H1 (cell line): ENCODE results near the gene SLC26A11. TPM values are rescaled to one million over a fixed set of nuclear protein-coding genes. Genes with fewer than 3 reads are reported as not detected.

ENCODE experiments used
- CTCF ChIA-PET: fragments of 300-600 bp; sonication (Branson Sonifier 250); formaldehyde crosslinking; loops from one replicate; lab custom pipeline; 2021; ENCODE audit not compliant: partially characterized antibody; lab: Charles Lee
- POLR2A ChIA-PET: fragments of 300-600 bp; sonication (Branson Sonifier 250); formaldehyde crosslinking; loops from one replicate; lab custom pipeline; 2021; ENCODE audit warnings: inconsistent platforms; ENCODE audit not compliant: partially characterized antibody; lab: Charles Lee
- DNase-seq, 2 experiments: peaks; one replicate each; pipeline versions ENCODE4 v3.0.0 to v3.0.0-alpha.2; 2010 to 2022; ENCODE audit warnings: low spot score in 2 of 2, low read depth in 1 of 2, mixed read lengths in 1 of 2
- FAIRE-seq: peaks from 2 replicates; lab custom pipeline; 2011; peaks lifted over from hg19 to GRCh38; lab: Jason Lieb, UNC
- H2AFZ ChIP-seq: 2 replicates; pipeline ENCODE4 v1.8.1; 2012; ENCODE audit warnings: low read length, inconsistent platforms
- H2AK5ac ChIP-seq: 2 replicates; pipeline ENCODE4 v1.6.1; 2013; ENCODE audit warnings: low read depth, low read length
- H2BK120ac ChIP-seq: replicated peaks from 2 replicates; pipeline ENCODE3; 2013; ENCODE audit warnings: low read depth, low read length, inconsistent platforms
- H2BK12ac ChIP-seq: 2 replicates; pipeline ENCODE4 v1.6.1; 2013; ENCODE audit warnings: low read depth, low read length
- H2BK15ac ChIP-seq: 2 replicates; pipeline ENCODE4 v1.6.1; 2013; ENCODE audit warnings: low read length
- H2BK20ac ChIP-seq: 2 replicates; pipeline ENCODE4 v1.6.1; 2013; ENCODE audit warnings: low read length
- H2BK5ac ChIP-seq: 2 replicates; pipeline ENCODE4 v1.6.1; 2013; ENCODE audit warnings: low read depth, low read length
- H3K14ac ChIP-seq: 2 replicates; pipeline ENCODE4 v1.6.1; 2013; ENCODE audit warnings: inconsistent platforms; ENCODE audit not compliant: insufficient read length
- H3K18ac ChIP-seq: 2 replicates; pipeline ENCODE4 v1.6.1; 2013; ENCODE audit warnings: low read length; ENCODE audit errors: extremely low read depth
- H3K23ac ChIP-seq: 2 replicates; pipeline ENCODE4 v1.6.1; 2013; ENCODE audit warnings: inconsistent platforms; ENCODE audit not compliant: insufficient read length
- H3K23me2 ChIP-seq: 2 replicates; pipeline ENCODE4 v1.6.1; 2013; ENCODE audit warnings: low read depth, low read length
- H3K27ac ChIP-seq: 2 replicates; pipeline ENCODE4 v1.6.1; 2011; ENCODE audit warnings: low read depth, low read length, inconsistent platforms
- H3K27me3 ChIP-seq, 4 experiments: replicated peaks in 1 of 4; 1 replicate in 1 of 4; 2 replicates in 3 of 4; pipeline versions ENCODE4 v1.6.1 to v1.8.1; 2011 to 2013; ENCODE audit warnings: low read length in 3 of 4, mild to moderate bottlenecking in 3 of 4, inconsistent platforms in 2 of 4, mixed read lengths in 2 of 4, moderate library complexity in 1 of 4; ENCODE audit not compliant: control insufficient read depth in 3 of 4, insufficient read depth in 3 of 4; ENCODE audit errors: extremely low read depth in 1 of 4
- H3K36me3 ChIP-seq, 4 experiments: 2 replicates each; pipeline versions ENCODE4 v1.6.1 to v1.8.1; 2011 to 2013; ENCODE audit warnings: mild to moderate bottlenecking in 4 of 4, low read length in 3 of 4, moderate library complexity in 2 of 4, control low read depth in 1 of 4, inconsistent platforms in 1 of 4; ENCODE audit not compliant: insufficient read depth in 4 of 4, control insufficient read depth in 2 of 4
- H3K4ac ChIP-seq: replicated peaks from 2 replicates; pipeline ENCODE3; 2013; ENCODE audit warnings: low read length, low read depth, mixed read lengths, inconsistent platforms; ENCODE audit not compliant: insufficient read length
- H3K4me1 ChIP-seq, 4 experiments: replicated peaks in 1 of 4; 1 replicate in 1 of 4; 2 replicates in 3 of 4; pipeline versions ENCODE4 v1.6.1 to v1.8.1; 2011 to 2013; ENCODE audit warnings: low read length in 3 of 4, inconsistent platforms in 2 of 4, mixed read lengths in 1 of 4; ENCODE audit not compliant: insufficient read depth in 4 of 4, control insufficient read depth in 3 of 4
- H3K4me2 ChIP-seq, 2 experiments: 2 replicates each; pipeline versions ENCODE4 v1.6.1 to v1.8.1; 2011 to 2013; ENCODE audit warnings: low read depth in 2 of 2, low read length in 2 of 2, control low read depth in 1 of 2, inconsistent platforms in 1 of 2, mild to moderate bottlenecking in 1 of 2; ENCODE audit not compliant: insufficient read depth in 1 of 2
- H3K4me3 ChIP-seq, 4 experiments: fragments of 200-600, 300-600 bp in 1 of 4; sonication (generic), shearing (Covaris generic), sonication (Bioruptor Twin) in 1 of 4; 2 replicates each; pipeline versions ENCODE4 v1.5.1 to v1.8.1; 2011 to 2016; ENCODE audit warnings: low read length in 4 of 4, low read depth in 3 of 4, control low read depth in 2 of 4, inconsistent platforms in 2 of 4, mild to moderate bottlenecking in 2 of 4, mixed read lengths in 1 of 4, moderate library complexity in 1 of 4; ENCODE audit not compliant: insufficient read depth in 2 of 4; ENCODE audit errors: extremely low read depth in 1 of 4
- H3K56ac ChIP-seq: replicated peaks from 2 replicates; pipeline ENCODE3; 2013; ENCODE audit warnings: low read depth, mild to moderate bottlenecking, mixed read lengths, low read length, inconsistent platforms; ENCODE audit not compliant: insufficient read length
- H3K79me1 ChIP-seq: 2 replicates; pipeline ENCODE4 v1.6.1; 2013; ENCODE audit warnings: low read depth, low read length, control low read depth
- H3K79me2 ChIP-seq, 2 experiments: 2 replicates each; pipeline versions ENCODE4 v1.6.1 to v1.8.1; 2012 to 2013; ENCODE audit warnings: low read length in 2 of 2, mild to moderate bottlenecking in 2 of 2, inconsistent platforms in 1 of 2; ENCODE audit not compliant: insufficient read depth in 2 of 2, control insufficient read depth in 1 of 2
- H3K9ac ChIP-seq, 4 experiments: replicated peaks in 1 of 4; 1 replicate in 1 of 4; 2 replicates in 3 of 4; pipeline versions ENCODE4 v1.6.1 to v1.8.1; 2011 to 2013; ENCODE audit warnings: low read depth in 3 of 4, low read length in 3 of 4, control low read depth in 2 of 4, mild to moderate bottlenecking in 2 of 4, moderate library complexity in 2 of 4, inconsistent platforms in 1 of 4; ENCODE audit errors: extremely low read depth in 1 of 4
- H3K9me3 ChIP-seq, 2 experiments: 2 replicates each; pipeline versions ENCODE4 v1.6.1 to v1.8.1; 2012 to 2013; ENCODE audit warnings: mild to moderate bottlenecking in 2 of 2, moderate library complexity in 2 of 2, control low read depth in 1 of 2, inconsistent platforms in 1 of 2, low read depth in 1 of 2, low read length in 1 of 2, mixed read lengths in 1 of 2; ENCODE audit not compliant: insufficient read depth in 2 of 2
- H4K20me1 ChIP-seq, 2 experiments: replicated peaks in 1 of 2; 2 replicates each; pipeline versions ENCODE3 to v1.8.1; 2011 to 2013; ENCODE audit warnings: inconsistent platforms in 2 of 2, low read length in 2 of 2, mild to moderate bottlenecking in 1 of 2; ENCODE audit not compliant: insufficient read depth in 2 of 2, control insufficient read depth in 1 of 2
- H4K5ac ChIP-seq: 2 replicates; pipeline ENCODE4 v1.6.1; 2013; ENCODE audit warnings: low read length, low read depth, mixed read lengths, inconsistent platforms; ENCODE audit not compliant: insufficient read length
- H4K8ac ChIP-seq: 2 replicates; pipeline ENCODE4 v1.8.0; 2013; ENCODE audit warnings: mild to moderate bottlenecking, moderate library complexity, low read length, inconsistent platforms; ENCODE audit not compliant: insufficient read depth; ENCODE audit errors: extremely low read depth
- H4K91ac ChIP-seq: replicated peaks from 2 replicates; pipeline ENCODE3; 2013; ENCODE audit warnings: low read length, mixed read lengths, inconsistent platforms; ENCODE audit not compliant: insufficient read length
- CBX5 ChIP-seq: fragments of 300-800, 300-1000 bp; sonication (generic); IDR thresholded peaks from 2 replicates; pipeline ENCODE4 v1.7.1; 2016; ENCODE audit warnings: antibody characterized with exemption, low read length, low read depth
- CHD1 ChIP-seq: IDR thresholded peaks from 2 replicates; pipeline ENCODE4 v1.6.1; 2012; ENCODE audit warnings: low read depth, low read length, improper control_type of control experiment
- MAFK ChIP-seq: IDR thresholded peaks from 2 replicates; pipeline ENCODE4 v1.6.1; 2012; ENCODE audit warnings: low read depth, mild to moderate bottlenecking, improper control_type of control experiment, low read length
- RAD21 ChIP-seq, 2 experiments: IDR thresholded peaks in 1 of 2; conservative IDR thresholded peaks in 1 of 2; 2 replicates each; pipeline ENCODE4 v1.6.1; 2011; ENCODE audit warnings: low read depth in 2 of 2, low read length in 2 of 2, improper control_type of control experiment in 1 of 2, inconsistent platforms in 1 of 2, mild to moderate bottlenecking in 1 of 2, moderate library complexity in 1 of 2
- YY1 ChIP-seq: IDR thresholded peaks from 2 replicates; pipeline ENCODE4 v1.6.1; 2011; ENCODE audit warnings: low read depth, mild to moderate bottlenecking, low read length
- WGBS, 2 experiments: shearing (Covaris generic) in 1 of 2; methylation state at CpG; one replicate each; pipeline versions ENCODE4 v1.1.6 to v1.1.7; 2013 to 2015; ENCODE audit warnings: low lambda C conversion rate in 2 of 2, mixed read lengths in 2 of 2, inconsistent platforms in 1 of 2, low coverage in 1 of 2, missing lambda C conversion rate in 1 of 2; ENCODE audit not compliant: insufficient replicate concordance in 2 of 2, insufficient coverage in 1 of 2, insufficient read length in 1 of 2; ENCODE audit errors: extremely low coverage in 1 of 2, missing lambda C conversion rate in 1 of 2; 5-methylcytosine and 5-hydroxymethylcytosine counted together
- polyA plus RNA-seq, 7 experiments: library from polyadenylated mRNA; depleted of rRNA in 3 of 7; stranded (reverse) in 5 of 7; unstranded in 2 of 7; fragments of >200 nt in 5 of 7; fragments of 200-250 nt in 2 of 7; gene quantifications; 1 replicate in 5 of 7; 2 replicates in 1 of 7; 4 replicates in 1 of 7; pipeline versions ENCODE4 v1.2.1 to v1.2.3, GENCODE V29; 2011 to 2013; ENCODE audit warnings: missing spikeins in 2 of 7, mixed read lengths in 2 of 7
- total RNA-seq: library from RNA; stranded (reverse); fragmentation: NEBNext Ultra II Directional; extraction: Animal tissue kit (Norgen Biotek cat#: 25700); gene quantifications from 2 replicates; pipeline ENCODE4 v1.2.1, GENCODE V29; 2021

Gene SLC26A11
- total and polyA plus RNA-seq, 2 of the 8 experiments (the other 6 are each of a cell fraction or from before 2014, with no cell fraction given): 15.5 to 25.9 TPM

DNA sequence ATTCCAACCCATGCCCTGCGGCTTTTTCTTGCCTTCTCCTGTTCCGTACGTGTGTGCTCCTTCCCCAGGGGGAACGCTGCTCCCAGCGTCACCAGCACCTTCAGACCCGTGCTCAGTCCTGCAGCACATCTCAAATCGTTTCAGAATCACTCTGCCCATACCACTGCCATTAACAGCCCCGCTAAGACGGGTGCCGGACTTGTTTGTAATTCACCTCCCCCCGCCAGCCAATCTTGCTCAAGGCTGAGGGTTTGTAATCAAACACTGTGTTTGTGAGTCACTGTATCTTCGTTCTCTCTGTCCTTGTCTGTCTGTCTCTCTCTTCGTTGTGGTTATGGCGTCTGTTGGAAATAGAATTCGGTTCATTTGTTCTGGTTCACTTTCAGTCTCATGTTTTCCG lies 33.1 kb upstream of the SLC26A11 start:
- Histone ChIP-seq H3K79me1 (no peaks in the 10 kb centered on the region; the same call in 1 of the 2 replicates), H4K8ac (no peak overlapping the region), H3K27ac (no peak overlapping the region), H3K4me3 (no peak overlapping the region), H2BK5ac (no peak overlapping the region), H2BK12ac (no peak overlapping the region), H3K27me3 (no peaks in the 10 kb centered on the region; a peak in 1 of 7 replicates), H3K4ac (no peak overlapping the region), H3K18ac (no peak overlapping the region), H3K14ac (no peak overlapping the region), H3K79me2 (no peaks in the 10 kb centered on the region), H2BK20ac (no peak overlapping the region), H3K4me1 (no peaks in the 10 kb centered on the region), H3K23ac (no peak overlapping the region), H2BK15ac (0 out of 2 replicates have a peak overlapping the region, but pooled peaks have one; percentile 63), H3K56ac (no peak overlapping the region), H3K36me3 (no peaks in the 10 kb centered on the region), H2BK120ac (no peak overlapping the region), H4K20me1 (no peaks in the 10 kb centered on the region), H4K5ac (no peak overlapping the region), H3K9me3 (no peaks in the 10 kb centered on the region), H2AK5ac (no peak overlapping the region), H3K9ac (no peak overlapping the region), H3K4me2 (no peak overlapping the region), H3K23me2 (no peaks in the 10 kb centered on the region), H2AFZ (no peak overlapping the region), H4K91ac (no peak overlapping the region)
- DNase-seq (no peak), FAIRE-seq (no peak)
- TF ChIP-seq RAD21 (IDR thresholded peaks at IDR 0.05 in 1 of 2, conservative IDR thresholded peaks at IDR 0.05 in 1 of 2; ENCODE audit: low read depth in 2 of 2, low read length in 2 of 2) (no peak), YY1 (no peak), CHD1 (no peak), MAFK (no peak), CBX5 (no peak)
- ChIA-PET POLR2A (interaction anchor here (1.4 to 1.8 kb wide), 4 partner anchors 9 to 40 kb away, joined by 3 to 5 read pairs (median 4); partner anchors contain the start of gene EIF4A3), CTCF (interaction anchor here (1.2 to 8.9 kb wide), 3 partner anchors 9 to 66 kb away, joined by 3 to 73 read pairs (median 5); no protein-coding TSS in a partner anchor)
- 89% methylated on average over 16 of the region's 16 CpGs; no CpG with 5 or more reads in 1 of the 2 experiments for WGBS, 2 experiments
